GM21526 (cell line): ENCODE data around the gene CYP24A1.
"Not testable (repeated sequence)": the region's sequence is repeated elsewhere in the genome, so short reads cannot be mapped to it uniquely, and the experiment has no call there.

Experiments
- ATAC-seq: cut with Tn5 transposase; IDR thresholded peaks from one replicate; pipeline ENCODE4 v1.9.1; 2021; ENCODE audit warnings: moderate library complexity; ENCODE audit not compliant: unreplicated experiment, low FRiP score

CYP24A1 gene

DNA sequence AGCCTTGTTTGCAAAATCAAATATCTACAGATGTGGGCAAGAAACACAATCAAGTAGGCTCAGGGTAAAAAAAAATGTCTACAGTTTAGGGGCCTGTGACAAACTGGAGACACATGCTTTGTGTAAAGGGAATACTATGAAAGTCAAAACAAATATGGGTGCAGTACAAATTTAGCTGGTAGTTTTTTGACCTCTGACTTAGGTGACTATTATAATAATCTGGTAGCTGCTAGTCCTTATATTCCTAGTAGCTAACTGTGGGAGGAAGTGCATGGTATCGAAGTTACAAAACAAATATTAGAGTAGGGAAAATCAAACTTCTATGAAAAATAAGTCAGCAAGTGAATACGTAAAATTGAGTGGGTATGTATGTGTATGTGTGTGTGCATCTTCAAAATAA, 35.4 kb downstream of the CYP24A1 start:
- ATAC-seq = no peak

DNA sequence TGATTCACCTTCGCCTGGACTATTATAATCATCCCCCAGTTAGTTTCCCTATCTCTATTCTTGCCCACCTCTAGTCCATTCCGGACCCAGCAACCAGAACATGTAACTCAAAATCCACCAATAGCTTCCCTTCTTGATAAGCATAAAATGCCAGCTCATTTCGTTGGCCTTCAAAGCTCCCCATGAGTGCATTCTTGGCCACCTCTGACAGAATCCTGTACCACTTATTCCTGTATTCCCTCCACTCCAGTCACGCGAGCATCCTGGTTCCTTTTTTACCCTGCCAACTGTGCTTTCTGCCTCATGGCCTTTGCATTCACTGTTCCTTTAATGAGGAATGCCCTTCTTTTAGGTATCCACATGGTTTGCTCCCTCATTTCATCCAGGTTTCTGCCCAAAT, 36.7 kb downstream of the CYP24A1 start:
- ATAC-seq = no peak

GRCh38 chr20:54134445-54135220, 39.2 kb downstream of the CYP24A1 start:
- ATAC-seq = no peak

DNA sequence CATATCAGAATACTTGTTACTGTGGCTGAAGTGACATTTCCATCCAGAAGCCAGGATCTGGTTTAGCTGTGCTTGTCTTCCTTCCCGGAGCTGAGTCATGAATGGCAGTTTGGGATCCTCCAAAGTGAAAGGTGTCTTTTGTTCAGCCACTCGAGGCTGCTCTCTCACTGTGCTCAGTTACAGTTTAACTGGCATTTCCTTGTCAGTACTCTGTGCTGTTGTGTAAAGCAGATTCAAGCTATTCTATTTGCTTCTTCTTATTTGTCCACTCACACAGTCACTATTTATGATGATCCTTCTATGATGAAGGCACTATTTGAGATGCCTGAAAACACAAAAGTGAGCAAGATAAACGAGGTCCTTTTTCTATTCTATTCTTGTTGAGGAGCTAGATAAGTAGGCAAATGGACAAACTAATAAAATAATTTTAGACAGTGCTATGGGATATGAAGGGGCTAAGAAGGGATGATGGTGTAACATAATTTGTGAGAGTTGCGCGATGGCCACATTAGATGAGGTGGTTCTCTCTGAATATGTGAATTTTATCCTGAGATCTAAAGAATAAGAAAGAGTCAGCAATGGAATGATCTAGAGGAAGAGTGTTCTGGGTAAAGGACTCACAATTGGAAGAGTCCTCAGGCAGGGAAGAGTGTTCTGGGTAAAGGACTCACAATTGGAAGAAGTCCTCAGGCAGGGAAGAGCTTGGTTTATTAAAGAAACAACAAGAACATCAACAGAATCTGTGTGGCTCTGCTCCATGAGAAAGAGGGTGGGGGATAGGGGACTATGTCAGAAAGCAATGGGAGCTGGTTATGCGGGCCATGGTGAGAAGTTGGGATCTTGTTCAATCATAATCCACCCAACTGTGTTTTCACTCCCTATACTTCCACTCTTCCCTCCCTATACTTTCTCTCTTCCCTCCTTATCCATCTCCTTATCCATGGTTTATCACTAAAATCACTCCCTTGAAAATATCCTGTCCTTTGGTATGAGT, 40.1 kb downstream of the CYP24A1 start:
- no peak for ATAC-seq

GRCh38 chr20:54132612-54133433, 41.0 kb downstream of the CYP24A1 start:
- ATAC-seq = no peak

DNA sequence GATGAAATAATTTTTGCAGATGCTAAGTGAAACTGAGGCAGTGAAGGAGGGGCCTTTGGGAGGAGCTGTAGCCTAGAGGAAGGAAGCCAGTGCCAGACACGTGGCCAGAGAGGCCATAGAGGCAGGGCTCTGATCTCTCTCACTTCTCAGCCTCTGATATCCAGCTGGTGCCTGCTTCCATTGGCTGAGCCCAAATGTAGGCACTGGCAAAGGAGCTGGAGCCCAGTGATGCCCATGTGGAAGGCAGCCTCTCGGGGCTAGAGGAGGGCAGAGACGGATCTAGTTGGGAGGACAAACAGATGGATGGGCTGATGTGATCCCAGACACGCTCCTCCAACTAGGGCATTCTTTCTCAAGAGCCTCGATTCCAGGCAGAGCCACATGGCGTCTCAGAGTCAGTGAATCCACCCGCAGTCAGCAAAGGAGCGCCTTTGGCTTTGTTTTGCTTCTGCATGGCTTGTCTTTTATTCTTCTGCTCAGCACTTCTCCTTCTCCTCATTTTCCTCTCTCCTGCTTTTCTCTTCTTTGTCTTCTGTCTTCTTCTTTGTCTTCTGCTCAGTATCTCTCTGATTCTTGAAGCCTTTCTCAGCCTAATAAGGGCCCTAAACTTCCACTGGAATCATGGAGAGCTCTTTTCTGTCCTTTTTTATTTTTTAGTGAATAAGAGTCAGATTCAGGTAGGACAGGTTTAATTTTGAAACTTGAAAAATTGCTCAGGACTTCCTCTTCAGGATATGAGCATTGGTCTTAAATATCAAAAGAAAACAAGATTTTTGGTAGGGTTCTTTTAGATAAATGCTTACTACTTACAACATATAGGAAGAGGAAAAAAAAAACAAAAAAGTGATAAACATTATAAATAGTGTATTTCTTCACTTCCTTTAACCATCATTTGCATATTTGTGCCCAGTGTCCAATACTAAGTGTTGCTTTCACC, 41.8 kb downstream of the CYP24A1 start:
- ATAC-seq = no peak

GRCh38 chr20:54131125-54131524, 42.7 kb downstream of the CYP24A1 start:
- ATAC-seq = not testable (repeated sequence)

- no peak for ATAC-seq
Measured at GRCh38 chr20:54129350-54129749, 44.4 kb downstream of the CYP24A1 start.

GRCh38 chr20:54127855-54128574, 45.8 kb downstream of the CYP24A1 start:
- ATAC-seq = no peak

DNA sequence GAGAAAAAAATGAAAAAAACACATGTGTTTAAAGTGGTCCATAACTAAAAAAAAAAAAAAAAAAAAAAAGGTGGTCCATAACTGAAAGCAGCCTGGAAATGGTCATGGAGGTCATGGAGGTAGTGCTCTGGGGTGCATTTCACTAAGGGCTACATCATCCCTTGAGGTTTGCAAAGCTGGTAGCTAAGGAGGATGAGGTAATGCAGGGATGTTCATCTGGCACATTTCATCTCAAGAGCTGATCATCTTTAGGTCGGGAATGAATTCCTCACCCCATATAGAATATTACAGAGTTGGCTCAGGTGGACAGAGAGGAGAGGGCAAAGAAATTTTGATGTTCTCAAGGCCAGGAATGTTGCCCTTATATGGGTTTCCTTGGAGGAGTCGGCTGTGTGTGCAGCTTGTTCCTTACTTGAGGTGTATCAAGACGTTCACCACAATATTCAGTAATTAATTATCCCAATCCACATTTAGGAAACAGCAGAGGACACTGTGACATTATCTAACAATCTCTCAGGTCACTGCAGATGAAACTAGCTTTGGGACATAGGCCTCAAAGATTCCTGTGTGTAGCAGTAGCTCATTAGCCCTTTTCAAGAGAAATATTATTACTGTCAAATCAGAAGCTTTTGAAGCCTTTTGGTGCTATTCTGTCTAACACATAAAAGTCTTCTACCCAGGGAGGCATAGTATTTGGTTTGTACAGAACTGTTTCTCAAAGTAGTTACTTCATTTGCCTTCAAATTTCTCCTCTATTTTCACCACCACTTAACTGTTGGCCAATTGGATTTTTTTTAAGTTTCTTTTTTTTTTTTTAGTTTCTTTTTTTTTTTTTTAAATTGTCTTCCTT, 46.8 kb downstream of the CYP24A1 start:
- no peak for ATAC-seq

- ATAC-seq = not testable (repeated sequence)
Measured at GRCh38 chr20:54126328-54126727, 47.5 kb downstream of the CYP24A1 start.

DNA sequence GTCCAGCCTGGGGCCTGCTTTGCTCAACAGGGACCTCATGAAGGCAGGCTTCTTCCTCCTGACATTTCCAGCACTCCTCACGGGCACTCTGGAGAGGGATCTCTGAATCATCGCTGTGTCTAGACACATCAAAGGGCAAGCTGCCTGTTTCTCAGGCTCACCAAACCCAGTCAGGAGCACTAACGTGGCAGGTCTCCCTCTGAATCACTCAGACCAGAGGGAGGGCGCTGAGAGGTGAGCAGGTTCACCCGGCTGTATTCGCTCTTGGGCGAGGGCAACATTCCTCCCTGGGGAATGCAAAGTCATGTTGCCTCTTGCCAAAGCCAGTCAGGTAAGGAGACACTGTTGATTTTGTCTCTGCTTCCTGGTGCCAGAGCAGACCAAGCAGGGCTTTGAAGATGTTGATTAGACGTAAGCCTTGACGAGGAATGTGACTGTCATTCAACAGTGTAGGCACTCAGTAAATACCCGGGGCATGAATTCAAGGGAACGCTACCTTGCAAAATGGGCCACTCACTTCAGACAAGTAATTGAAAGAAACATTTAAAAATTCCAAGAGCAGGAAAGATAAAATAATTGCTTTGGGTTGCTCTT, 50.1 kb downstream of the CYP24A1 start:
- no peak for ATAC-seq

GRCh38 chr20:54122681-54123586, 50.9 kb downstream of the CYP24A1 start:
- ATAC-seq = no peak

DNA sequence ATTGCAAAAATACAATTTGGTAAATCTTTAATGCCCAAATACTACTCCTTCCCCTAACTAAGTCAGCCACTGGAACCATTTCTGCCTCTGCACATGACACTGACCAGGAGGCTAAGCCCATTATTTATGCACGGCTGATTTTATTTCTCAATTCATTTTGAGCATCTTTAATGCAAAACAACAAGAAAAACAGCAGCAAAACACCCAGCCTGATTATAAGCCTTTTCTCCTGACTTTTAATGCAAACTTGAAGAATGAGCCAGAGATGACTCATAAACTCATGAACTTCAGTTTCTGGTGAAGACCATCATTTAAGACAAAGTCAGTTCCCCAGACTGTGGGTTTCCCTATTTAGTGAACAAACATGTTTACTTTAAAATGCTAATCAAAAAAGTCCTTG, 51.6 kb downstream of the CYP24A1 start:
- no peak for ATAC-seq

- no peak for ATAC-seq
Measured at GRCh38 chr20:54119744-54120143, 54.0 kb downstream of the CYP24A1 start.

DNA sequence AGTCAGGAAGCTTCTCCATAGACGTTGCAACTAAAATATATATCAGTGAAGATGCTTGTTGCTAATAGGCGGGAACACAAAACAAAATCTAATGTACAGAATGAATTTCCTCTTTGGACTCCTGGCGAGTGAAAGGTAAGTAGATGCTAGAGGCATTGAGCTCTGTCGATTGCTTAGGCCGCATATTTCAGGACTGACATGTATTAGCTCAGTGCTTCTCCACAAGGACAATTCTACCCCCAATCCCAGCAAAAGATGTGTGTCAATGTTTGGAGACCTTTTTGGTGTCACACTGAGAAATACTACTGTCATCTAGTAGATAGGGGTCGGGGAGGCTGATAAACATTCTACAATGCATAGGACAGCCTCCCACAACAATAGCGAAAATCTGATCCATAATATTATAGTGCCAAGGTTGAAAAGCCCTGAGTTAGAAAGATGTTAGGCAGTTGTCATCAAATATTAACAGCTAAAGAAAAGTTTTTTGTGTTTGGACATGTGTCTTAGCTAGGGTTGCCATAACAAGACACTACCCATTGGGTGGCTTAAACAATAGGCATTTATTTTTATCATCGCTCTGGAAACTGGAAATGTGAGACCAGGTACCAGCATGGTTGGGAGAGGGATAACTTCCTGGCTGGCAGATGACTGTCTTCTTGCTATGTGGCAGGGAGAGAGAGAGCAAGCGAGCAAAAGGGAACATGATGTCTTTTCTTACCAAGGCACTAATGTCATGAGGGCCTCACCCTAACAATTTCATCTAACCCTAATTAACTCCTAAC, 55.4 kb downstream of the CYP24A1 start:
- ATAC-seq = no peak
